A673 (cell line): Measurements from ENCODE around the gene PLK2. TPM values are rescaled to one million over a fixed set of nuclear protein-coding genes. Genes with fewer than 3 reads are reported as not detected.
A peak's percentile ranks its signal among the peaks of the same experiment; 100 is the strongest.

Experiments
- BruUV-seq: library from RNA; stranded (reverse); fragments of 400-500 nt; replicated peaks from 2 replicates; lab custom pipeline; 2021; lab: Mats Ljungman, UMichigan
- CTCF ChIA-PET: fragments of 300-600 bp; sonication (Branson Sonifier 250); formaldehyde crosslinking; loops from one replicate; lab custom pipeline; 2022; ENCODE audit warnings: antibody characterized with exemption; lab: Charles Lee
- POLR2A ChIA-PET: fragments of 300-600 bp; sonication (Branson Sonifier 250); formaldehyde crosslinking; loops from one replicate; lab custom pipeline; 2022; ENCODE audit warnings: antibody characterized with exemption; ENCODE audit not compliant: low non-redundant PET; lab: Charles Lee
- DNase-seq: peaks from one replicate; pipeline ENCODE4 v3.0.0-alpha.2; 2015; ENCODE audit warnings: low spot score
- H3K27ac ChIP-seq: fragments of 200-600 bp; sonication (generic); 2 replicates; pipeline ENCODE4 v1.5.1; 2016; ENCODE audit warnings: mixed run types, low read depth, mild to moderate bottlenecking, mixed read lengths, antibody characterized with exemption, low read length; ENCODE audit not compliant: poor library complexity, severe bottlenecking
- H3K27me3 ChIP-seq: fragments of 200-600 bp; sonication (generic); replicated peaks from 2 replicates; pipeline ENCODE4 v1.6.1; 2017; ENCODE audit warnings: mixed run types, low read depth, mild to moderate bottlenecking, mixed read lengths, antibody characterized with exemption, low read length; ENCODE audit not compliant: insufficient read depth, poor library complexity
- H3K36me3 ChIP-seq: fragments of 200-600 bp; sonication (generic); 2 replicates; pipeline ENCODE4 v1.6.1; 2016; ENCODE audit warnings: mixed run types, mild to moderate bottlenecking, mixed read lengths, antibody characterized with exemption, low read length; ENCODE audit not compliant: insufficient read depth, poor library complexity, severe bottlenecking
- H3K4me1 ChIP-seq: fragments of 200-600 bp; sonication (generic); 2 replicates; pipeline ENCODE4 v1.6.1; 2017; ENCODE audit warnings: mixed run types, mild to moderate bottlenecking, mixed read lengths, antibody characterized with exemption, low read length; ENCODE audit not compliant: insufficient read depth, poor library complexity, severe bottlenecking
- H3K4me3 ChIP-seq: fragments of 200-600 bp; sonication (generic); 2 replicates; pipeline ENCODE4 v1.5.1; 2016; ENCODE audit warnings: low read depth, mixed run types, mild to moderate bottlenecking, mixed read lengths, low read length; ENCODE audit not compliant: poor library complexity, severe bottlenecking
- H3K9me3 ChIP-seq: fragments of 200-600 bp; sonication (generic); 2 replicates; pipeline ENCODE4 v1.6.1; 2016; ENCODE audit warnings: mixed run types, low read depth, mild to moderate bottlenecking, mixed read lengths, antibody characterized with exemption, low read length; ENCODE audit not compliant: poor library complexity, severe bottlenecking
- CTCF ChIP-seq: fragments of 300-800, 200-600 bp; sonication (generic); conservative IDR thresholded peaks from 2 replicates; pipeline ENCODE4 v1.5.1; 2017; ENCODE audit warnings: low read depth, mild to moderate bottlenecking, antibody characterized with exemption, low read length, moderate library complexity, mixed read lengths
- EZH2 ChIP-seq: fragments of 200-600 bp; sonication (generic); IDR thresholded peaks from 2 replicates; pipeline ENCODE4 v1.6.1; 2017; ENCODE audit warnings: borderline replicate concordance, low read depth, mild to moderate bottlenecking, mixed read lengths, antibody characterized with exemption, low read length; ENCODE audit not compliant: poor library complexity, severe bottlenecking
- intact Hi-C: fragments of 100-400 bp; cut with micrococcal nuclease; formaldehyde crosslinking; loops from one replicate; pipeline ENCODE4 v1.10.0; 2022; ENCODE audit not compliant: unreplicated experiment
- total RNA-seq: library from RNA; stranded (reverse); gene quantifications from 2 replicates; pipeline ENCODE4 v1.2.3, GENCODE V29; 2021

Gene PLK2
- total RNA-seq, 1 experiment from 2014 or later, result 4.2 TPM

GRCh38 chr5:58458141-58458742 lies 1.6 kb downstream of the PLK2 start:
- intact Hi-C loops, result no loop called here
- Histone ChIP-seq H3K27me3 (peaks cover 24% of the 10 kb centered on the region), H3K4me1 (peaks cover 8% of the 10 kb centered on the region), H3K9me3 (no peaks in the 10 kb centered on the region), H3K36me3 (no peaks in the 10 kb centered on the region), H3K4me3 (no peak overlapping the region), H3K27ac (no peak overlapping the region)
- CTCF ChIA-PET, result no interaction called here
- TF ChIP-seq EZH2 (no peak), CTCF (no peak)
- POLR2A ChIA-PET, result no interaction called here
- no peak for DNase-seq
- BruUV-seq, result TSS peak; percentile 34

- BruUV-seq, result no TSS peak
- intact Hi-C loops, result no loop called here
- H3K27ac ChIP-seq, result no peak overlapping the region
Observed at GRCh38 chr5:58457050-58457449, 2.8 kb downstream of the PLK2 start.

GRCh38 chr5:58456486-58456885 lies 3.4 kb downstream of the PLK2 start:
- H3K36me3 ChIP-seq, result no peaks in the 10 kb centered on the region
- POLR2A ChIA-PET, result no interaction called here

More at GRCh38 chr5:58457050-58457449, 2.8 kb downstream of the PLK2 start:
- no peaks in the 10 kb centered on the region for H3K9me3 ChIP-seq
- H3K27me3 ChIP-seq, result peaks cover 24% of the 10 kb centered on the region
- ChIA-PET POLR2A (no interaction called here), CTCF (no interaction called here)
- H3K36me3 ChIP-seq, result no peaks in the 10 kb centered on the region
- no peak for DNase-seq
- H3K4me1 ChIP-seq, result peaks cover 5% of the 10 kb centered on the region
- TF ChIP-seq CTCF, result no peak
- TF ChIP-seq EZH2, result no peak
- H3K4me3 ChIP-seq, result no peak overlapping the region

More at GRCh38 chr5:58456486-58456885, 3.4 kb downstream of the PLK2 start:
- CTCF ChIA-PET, result no interaction called here
- DNase-seq, result no peak
- BruUV-seq, result no TSS peak
- H3K9me3 ChIP-seq, result no peaks in the 10 kb centered on the region
- H3K27me3 ChIP-seq, result peaks cover 24% of the 10 kb centered on the region
- H3K4me3 ChIP-seq, result no peak overlapping the region
- H3K4me1 ChIP-seq, result peaks cover 5% of the 10 kb centered on the region
- intact Hi-C loops, result no loop called here
- TF ChIP-seq EZH2 (no peak), CTCF (no peak)
- H3K27ac ChIP-seq, result no peak overlapping the region
